GM08714 (cell line): ENCODE results near the gene ATL1.
A peak's percentile ranks its signal among the peaks of the same experiment; 100 is the strongest.
"Not testable (repeated sequence)": the region's sequence is repeated elsewhere in the genome, so short reads cannot be mapped to it uniquely, and the experiment has no call there.

ENCODE experiments used
- H3K4me3 ChIP-seq: fragments of 200-500 bp; sonication (Bioruptor generic); 2 replicates; pipeline ENCODE4 v1.5.1; 2014; ENCODE audit warnings: mild to moderate bottlenecking, low read length, inconsistent platforms
- ZNF274 ChIP-seq: IDR thresholded peaks from 2 replicates; pipeline ENCODE4 v1.6.1; 2012; ENCODE audit warnings: mild to moderate bottlenecking, low read depth, low read length

Gene ATL1

DNA sequence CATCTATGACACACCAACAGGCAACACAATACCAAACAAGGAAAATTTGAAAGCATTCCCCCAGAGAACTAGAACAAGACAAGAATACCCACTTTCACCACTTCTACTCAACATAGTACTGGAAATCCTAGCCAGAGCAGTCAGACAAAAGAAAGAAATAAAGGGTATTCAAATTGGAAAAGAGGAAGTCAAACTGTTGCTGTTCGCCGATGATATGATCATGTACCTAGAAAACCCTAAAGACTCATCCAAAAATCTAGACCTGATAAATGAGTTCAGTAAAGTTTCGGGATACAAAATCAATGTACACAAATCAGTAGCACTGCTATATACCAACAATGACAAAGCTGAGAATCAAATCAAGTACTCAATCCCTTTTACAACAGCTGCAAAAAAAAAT lies 8.1 kb upstream of the ATL1 start:
- no peak overlapping the region for H3K4me3 ChIP-seq
- TF ChIP-seq ZNF274, result no peak

DNA sequence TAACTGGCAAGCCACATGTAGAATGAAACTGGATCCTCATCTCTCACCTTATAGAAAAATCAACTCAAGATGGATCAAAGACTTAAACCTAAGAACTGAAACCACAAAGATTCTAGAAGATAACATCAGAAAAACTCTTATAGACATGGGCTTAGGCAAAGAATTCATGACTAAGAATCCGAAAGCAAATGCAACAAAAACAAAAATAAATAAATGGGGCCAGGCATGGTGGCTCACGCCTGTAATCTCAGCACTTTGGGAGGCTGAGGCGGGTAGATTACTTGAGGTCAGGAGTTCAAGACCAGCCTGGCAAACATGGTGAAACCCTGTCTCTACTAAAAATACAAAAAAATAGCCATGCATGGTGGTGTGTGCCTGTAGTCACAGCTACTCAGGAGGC lies 7.1 kb upstream of the ATL1 start:
- not testable (repeated sequence) for H3K4me3 ChIP-seq

DNA sequence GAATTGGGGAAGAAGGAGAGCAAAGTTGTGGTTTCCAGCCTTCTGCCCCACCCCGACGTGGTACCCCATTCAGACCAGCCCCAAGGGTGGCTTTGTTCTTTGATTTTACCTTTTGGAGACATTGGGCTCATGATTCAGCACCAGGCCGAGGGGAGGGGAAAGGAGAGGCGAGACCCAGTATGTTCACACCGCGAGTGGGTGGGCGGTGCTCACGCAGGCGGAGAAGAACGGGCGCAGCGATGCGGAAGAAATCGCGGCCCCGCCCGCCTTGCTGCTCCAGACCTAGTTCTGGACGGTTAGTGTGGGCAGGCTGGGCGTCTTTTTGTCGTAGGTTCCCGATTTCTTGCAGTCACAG lies 963 bp downstream of the ATL1 start:
- TF ChIP-seq ZNF274, result no peak
- peak overlapping the region; percentile 47 for H3K4me3 ChIP-seq

DNA sequence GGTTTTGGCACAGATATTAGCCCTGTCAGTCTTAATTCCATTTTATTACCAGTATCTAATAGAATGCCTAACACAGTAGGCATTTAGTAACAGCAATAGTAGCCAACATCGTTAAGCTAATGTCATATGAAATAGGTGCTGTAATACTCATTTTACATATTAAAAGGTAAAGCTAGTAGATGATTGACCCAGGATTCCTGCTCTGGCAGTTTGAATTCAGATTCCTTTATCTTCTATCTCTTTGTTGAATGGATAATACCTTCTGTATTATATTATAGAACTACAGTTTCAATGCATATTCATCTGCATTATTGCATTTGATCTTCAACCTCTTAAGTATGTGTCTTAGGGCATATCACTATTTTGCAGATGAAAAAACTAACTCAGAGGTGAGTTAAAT lies 2.9 kb downstream of the ATL1 start:
- no peak for TF ChIP-seq ZNF274

DNA sequence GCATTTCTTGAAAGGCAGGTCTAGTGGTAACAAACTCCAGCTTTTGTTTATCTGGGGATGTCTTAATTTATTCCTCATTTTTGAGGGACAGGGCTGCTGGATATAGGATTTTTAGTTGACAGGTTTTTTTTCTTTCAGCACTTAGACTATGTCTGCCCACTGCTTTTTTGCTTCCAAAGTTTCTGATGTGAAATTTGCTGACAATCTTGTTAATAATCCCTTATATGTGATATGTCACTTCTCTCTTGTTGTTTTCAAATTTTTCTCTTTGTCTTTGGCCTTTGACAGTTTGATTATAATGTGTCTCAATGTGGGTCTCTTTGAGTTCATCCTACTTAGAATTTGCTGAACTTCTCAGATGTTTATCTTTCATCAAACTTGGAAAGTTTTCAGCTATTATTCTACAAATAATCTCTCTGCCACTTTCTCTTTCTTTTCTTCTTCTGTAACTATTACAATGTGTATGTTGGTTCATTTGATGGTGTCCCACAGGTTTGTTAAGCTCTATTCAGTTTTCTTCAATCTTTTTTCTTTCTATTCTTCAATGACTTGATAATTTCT lies 9.8 kb downstream of the ATL1 start:
- no peak for TF ChIP-seq ZNF274
- H3K4me3 ChIP-seq, result no peak overlapping the region

More for the DNA sequence above, 2.9 kb downstream of the ATL1 start:
- H3K4me3 ChIP-seq, result no peak overlapping the region

DNA sequence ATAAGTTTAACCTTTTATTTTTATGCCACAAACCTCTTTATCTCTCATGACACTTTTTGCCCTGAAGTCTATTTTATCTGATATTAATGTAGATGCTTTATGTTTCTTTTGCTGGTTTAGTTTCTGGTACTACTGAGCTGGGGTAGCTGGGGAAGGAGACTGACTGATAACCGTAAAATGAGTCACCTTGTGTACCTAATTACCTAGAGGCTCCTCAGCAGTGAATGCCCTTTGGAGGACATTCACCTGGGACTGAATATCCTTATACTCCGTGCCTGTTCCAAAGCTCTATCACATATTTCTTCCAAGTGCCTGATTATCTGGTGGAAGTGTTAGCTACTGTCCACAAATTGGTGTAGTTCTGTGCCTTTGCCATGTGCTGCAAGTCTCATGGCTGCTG lies 13.9 kb downstream of the ATL1 start:
- no peak overlapping the region for H3K4me3 ChIP-seq
- TF ChIP-seq ZNF274, result no peak

DNA sequence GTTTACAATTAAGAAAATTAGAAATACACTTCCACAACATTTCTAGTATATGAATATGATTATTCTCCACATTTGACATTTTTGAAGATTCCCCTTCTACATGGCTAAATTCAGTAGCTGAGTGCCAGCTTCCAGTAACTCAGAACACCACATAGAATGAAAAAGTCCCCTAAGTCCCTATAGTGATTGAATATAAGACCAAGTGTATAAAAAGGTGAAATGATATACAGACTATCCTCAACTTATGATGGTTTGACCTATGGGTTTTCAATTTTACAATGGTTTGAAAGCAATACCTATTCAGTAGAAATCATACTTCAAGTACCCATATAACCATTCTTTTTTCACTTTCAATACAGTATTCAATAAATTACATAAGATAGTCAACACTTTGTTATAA lies 15.8 kb downstream of the ATL1 start:
- H3K4me3 ChIP-seq, result no peak overlapping the region
- no peak for TF ChIP-seq ZNF274

DNA sequence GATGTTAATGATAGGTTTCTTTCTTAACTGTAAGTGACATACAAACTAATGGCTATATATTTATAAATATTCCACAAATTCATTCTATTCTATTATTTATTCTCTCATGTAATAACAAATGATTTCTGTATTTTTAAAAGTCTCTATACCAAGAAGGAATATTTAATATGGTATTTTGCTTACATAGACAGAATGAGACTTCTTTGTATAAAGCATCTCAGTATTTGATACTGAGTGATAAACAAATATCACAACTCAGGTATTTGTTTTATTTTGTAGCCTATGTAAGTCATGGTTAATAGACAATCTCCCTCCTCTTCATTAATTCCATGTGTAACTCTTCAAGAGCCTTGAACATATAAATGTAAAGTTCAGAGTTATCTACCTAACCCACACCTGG lies 18.0 kb downstream of the ATL1 start:
- TF ChIP-seq ZNF274, result no peak
- no peak overlapping the region for H3K4me3 ChIP-seq

DNA sequence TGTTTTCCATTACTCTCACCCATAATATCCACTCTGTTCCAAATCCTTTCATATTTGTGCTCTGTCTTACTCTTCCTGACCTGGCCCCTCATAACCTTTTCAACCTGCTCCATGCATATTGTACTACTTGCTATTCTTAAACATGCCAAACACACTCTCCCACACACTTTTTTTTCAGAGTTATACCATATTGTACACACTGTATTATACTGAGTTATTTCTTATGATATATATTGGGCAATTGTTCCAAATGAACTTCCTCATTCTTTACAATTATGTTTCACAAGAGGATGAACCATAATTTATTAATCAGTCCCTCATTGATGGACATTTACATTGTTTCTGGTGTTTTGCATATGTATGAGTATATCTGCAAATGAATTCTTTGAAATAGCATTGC lies 18.5 kb downstream of the ATL1 start:
- no peak for TF ChIP-seq ZNF274
- no peak overlapping the region for H3K4me3 ChIP-seq

DNA sequence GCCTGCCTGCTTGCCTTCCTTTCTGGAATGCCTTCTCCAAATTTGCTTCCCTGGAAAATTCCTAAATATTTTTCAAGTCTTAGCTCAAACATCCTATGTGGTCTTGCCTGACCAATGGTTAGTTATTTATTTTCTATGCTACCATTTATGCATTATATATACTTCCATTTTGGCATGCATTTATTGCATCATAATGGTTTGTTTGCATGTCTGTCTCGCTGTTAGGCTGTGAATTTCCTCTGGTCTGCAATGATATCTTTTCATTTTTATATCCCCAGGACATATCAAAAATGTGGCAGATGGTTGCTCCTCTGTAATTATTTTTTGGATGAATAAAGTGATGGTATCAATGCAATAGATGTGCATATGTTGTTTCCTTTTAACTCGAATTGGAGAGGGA lies 30.5 kb downstream of the ATL1 start:
- TF ChIP-seq ZNF274, result no peak
- no peak overlapping the region for H3K4me3 ChIP-seq

DNA sequence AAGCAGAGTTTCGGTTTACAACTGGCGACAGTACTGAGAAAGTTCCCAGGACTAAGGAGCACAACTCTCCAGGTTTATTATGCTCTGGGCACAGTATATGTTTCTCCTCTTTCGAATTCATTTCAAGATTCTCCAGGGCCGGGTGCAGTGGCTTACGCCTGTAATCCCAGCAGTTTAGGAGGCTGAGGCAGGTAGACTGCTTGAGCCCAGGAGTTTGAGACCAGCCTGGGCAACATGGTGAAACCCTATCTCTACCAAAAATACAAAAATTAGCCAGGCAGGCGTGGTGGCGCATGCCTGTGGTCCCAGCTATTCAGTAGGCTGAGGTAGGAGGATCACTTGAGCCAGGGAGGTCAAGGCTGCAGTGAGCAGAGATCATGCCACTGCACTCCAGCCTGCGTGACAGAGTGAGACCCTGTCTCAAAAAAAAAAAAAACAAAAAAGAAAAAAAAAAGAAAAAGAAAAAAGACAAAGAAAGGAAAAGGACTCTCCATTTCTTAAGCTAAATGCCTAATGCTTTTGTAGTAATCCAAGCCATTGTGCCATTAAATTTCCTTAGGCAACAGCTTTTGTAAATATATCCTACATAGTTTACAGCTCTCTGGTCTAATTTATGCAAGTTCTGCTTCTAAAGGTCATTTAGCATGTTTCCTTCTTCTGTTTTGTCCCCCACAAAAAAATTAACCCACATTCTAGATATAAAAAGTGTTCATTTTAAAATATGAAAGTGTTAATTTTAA lies 34.8 kb downstream of the ATL1 start:
- H3K4me3 ChIP-seq, result no peak overlapping the region
- TF ChIP-seq ZNF274, result no peak

DNA sequence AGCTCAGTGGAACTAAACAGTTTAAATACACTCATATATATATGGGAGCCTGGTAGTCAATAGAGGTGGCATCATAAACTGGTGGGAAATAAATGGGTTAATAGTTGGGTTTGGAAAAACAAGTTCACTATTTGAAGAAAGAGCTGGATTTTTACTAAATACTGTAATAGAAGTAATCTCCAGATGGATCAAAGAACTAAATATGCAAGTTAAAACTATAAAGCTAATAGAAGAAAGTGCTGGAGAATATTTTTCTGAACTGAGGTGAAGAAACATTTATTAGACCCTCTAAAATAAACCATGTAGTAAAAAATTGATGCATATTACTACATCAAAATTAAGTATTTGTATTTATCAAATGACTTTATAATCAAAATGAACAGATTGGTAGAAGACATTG lies 38.8 kb downstream of the ATL1 start:
- TF ChIP-seq ZNF274, result no peak
- H3K4me3 ChIP-seq, result no peak overlapping the region

DNA sequence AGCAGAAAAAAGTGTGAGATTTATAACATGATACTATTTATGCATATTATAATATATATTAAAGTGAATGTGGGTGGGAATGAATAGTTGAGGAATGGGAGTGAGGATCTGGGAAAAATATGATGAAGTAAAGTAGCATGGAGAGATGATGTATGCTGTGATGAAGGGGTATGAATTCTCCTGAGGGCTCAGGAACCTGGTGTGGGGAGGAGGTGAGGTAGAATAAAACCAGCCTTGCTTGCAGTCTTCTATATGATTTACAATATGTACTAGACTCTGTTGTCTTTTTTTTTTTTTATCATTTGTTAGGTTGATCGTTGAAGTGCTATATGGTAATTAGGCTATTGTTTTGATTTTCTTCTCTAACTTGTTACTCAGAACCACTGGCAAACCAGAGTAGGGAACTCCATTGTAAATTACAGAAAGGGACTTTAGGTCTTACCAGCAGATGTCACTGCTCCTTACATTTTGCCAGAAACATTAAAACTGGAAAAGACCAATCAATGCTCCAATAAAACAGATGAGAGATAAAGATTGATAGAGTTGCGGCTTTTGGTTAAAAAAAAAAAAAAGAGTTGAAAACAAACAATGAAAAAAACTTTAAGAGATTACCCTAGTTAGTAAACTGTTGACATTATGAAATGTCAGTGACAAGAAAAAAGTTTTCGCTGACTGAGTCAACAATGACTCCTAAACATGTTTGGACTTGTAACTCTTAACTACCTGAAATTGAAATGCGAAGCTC lies 39.9 kb downstream of the ATL1 start:
- TF ChIP-seq ZNF274, result no peak
- no peak overlapping the region for H3K4me3 ChIP-seq

DNA sequence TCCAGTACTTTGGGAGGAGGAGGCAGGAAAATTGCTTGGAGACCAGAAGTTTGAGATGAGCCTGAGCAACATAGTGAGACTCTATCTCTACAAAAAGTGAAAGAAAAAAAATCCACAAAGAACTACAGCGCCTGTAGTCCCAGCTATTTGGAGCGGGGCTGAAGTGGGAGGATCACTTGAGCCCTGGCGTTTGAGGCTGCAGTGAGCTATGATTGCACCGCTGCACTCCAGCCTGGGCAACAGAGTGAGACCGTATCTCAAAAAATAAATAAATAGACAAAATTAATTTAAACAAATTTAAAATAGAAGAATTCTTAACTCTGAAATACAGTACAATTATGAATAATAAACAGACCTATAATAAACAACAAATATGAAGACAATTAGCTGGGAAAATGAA lies 40.9 kb downstream of the ATL1 start:
- TF ChIP-seq ZNF274, result no peak
- H3K4me3 ChIP-seq, result no peak overlapping the region

DNA sequence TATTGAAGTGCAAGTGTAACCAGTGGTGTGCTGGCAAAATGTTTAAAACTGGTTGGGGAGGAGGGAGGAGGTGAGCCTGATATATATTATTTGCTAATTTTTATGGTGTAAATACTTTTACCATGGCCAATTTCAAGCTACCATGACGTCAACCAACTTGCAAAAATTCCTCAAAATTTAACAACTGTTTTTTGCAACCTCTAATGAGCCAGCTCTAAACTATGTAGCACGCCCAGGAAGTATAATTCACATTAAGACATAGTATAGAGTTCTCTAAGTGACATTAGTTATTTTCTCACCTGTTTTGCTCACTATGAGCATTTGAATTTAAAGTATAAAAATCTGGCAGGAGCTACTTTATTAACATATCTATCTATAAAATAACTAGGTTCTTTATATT lies 41.4 kb downstream of the ATL1 start:
- no peak for TF ChIP-seq ZNF274
- no peak overlapping the region for H3K4me3 ChIP-seq
